ENCODE results near the gene ATP5F1D.

The ATP5F1D gene

DNA sequence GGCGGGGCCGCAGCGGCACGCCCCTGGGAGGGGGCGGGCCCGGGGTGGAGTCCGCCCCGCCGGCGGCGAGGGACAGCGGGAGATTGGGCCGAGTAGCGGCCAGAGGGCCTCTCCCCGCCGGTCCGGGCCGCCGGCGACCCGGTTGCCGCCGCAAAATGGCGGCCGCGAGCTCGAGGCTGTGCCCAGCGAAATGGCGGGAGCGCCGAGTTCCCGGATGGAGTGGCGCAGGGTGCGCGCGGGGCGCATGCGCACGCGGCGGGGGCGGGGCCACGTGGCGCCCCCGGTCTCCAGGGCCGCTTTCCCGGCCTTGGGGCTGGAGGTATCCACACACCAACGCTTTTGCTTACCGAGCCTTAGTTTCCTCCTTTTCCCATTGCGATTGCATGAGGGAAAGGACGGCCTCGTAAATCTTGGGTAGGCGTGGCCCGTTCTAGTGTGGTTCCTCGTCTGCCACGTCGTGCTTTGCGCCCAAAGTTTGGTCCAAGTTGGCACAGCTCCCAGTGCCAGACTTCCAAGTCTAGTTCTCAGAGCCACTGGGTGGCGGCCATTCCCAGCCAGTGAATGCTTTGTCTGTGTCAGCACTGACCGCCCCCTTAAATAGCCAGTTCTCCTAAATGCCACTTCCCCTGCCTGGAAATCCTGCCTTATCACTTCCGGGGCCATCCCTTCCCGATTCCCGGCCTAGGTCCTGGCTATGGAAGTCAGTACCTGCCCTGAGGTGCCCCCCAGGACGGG, 28.1 kb downstream of the ATP5F1D start:
- peak; percentile 84 for DNase-seq

DNA sequence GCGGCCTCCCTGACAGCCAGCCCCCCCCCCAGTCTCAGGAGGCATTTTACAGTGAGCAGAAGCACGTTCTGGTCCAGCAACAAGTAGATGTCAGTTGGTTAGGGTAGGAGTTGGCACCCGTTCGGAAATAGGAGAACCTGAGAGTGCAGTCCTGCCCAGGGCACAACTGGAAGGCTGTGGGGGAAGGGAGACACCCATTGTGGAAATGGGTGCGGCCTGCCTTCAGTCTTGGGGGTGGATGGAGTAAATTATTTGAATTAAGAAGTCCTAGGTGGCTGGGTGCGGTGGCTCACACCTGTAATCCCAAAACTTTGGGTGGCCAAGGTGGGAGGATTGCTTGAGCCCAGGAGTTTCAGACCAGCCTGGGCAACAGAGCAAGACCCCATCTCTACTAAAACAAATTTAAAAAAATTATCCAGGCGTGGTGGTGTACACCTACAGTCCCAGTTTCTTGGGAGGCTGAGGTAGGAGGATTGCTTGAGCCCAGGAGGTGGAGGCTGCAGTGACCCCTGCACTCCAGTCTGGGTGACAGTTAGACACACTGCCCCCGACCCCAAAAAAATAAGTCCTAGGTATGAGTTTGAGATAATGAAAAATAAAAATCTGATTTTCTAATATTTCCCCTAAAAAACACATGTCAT, 28.8 kb downstream of the ATP5F1D start:
- no peak for DNase-seq

DNA sequence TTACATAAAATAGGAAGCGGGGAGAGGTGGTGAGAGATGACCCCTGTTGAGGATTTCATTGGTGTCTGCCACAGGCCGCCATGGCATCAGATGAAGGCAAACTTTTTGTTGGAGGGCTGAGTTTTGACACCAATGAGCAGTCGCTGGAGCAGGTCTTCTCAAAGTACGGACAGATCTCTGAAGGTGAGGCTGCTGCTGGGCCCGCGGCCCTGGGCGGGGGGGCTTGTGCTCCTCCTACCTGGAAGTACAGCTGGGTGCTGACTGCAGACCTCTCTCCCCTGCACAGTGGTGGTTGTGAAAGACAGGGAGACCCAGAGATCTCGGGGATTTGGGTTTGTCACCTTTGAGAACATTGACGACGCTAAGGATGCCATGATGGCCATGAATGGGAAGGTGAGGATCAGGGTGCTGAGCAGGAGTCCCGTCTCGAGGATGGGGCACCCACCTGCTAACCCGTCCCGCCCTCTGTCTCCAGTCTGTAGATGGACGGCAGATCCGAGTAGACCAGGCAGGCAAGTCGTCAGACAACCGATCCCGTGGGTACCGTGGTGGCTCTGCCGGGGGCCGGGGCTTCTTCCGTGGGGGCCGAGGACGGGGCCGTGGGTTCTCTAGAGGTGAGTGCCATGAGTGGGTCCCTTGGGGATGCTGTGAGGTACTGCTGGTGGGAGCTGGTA, 29.4 kb downstream of the ATP5F1D start:
- DNase-seq, result no peak

DNA sequence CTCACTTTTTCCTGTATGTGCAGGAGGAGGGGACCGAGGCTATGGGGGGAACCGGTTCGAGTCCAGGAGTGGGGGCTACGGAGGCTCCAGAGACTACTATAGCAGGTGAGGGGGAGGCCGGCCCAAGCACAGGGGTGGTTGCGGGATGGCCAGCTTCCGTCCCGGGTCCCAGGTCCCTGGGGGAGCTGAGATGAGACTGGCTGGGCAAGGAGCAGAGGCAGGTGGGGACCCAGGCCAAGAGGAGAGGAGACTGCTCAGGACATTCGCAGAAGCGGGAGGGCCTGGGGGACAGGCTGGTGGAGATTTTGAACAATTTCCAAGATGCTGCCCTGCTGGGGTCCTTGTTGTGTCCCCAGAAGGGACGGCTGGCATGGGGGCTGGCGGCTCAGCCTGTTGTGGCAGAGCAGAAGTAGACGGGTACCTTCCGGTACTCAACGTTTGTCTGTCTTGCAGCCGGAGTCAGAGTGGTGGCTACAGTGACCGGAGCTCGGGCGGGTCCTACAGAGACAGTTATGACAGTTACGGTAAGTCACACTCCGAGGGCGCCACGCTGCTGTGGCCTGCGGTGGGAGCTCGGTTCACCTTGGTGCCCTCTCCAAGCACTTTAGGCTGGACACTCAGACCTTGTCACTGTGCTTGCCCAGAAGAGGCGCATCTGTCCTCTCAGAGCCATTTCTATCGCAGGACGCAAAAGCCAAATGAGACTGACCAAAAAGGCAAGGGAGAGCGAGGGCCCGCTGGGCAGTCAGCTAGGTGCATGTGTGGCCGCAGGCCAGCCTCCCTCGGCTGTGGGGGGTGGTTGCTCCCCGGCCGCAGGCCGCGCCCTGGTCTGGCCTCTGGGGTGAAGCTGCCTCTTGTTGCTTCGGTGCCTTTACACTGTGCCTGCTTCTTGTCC, 30.2 kb downstream of the ATP5F1D start:
- no peak for DNase-seq

DNA sequence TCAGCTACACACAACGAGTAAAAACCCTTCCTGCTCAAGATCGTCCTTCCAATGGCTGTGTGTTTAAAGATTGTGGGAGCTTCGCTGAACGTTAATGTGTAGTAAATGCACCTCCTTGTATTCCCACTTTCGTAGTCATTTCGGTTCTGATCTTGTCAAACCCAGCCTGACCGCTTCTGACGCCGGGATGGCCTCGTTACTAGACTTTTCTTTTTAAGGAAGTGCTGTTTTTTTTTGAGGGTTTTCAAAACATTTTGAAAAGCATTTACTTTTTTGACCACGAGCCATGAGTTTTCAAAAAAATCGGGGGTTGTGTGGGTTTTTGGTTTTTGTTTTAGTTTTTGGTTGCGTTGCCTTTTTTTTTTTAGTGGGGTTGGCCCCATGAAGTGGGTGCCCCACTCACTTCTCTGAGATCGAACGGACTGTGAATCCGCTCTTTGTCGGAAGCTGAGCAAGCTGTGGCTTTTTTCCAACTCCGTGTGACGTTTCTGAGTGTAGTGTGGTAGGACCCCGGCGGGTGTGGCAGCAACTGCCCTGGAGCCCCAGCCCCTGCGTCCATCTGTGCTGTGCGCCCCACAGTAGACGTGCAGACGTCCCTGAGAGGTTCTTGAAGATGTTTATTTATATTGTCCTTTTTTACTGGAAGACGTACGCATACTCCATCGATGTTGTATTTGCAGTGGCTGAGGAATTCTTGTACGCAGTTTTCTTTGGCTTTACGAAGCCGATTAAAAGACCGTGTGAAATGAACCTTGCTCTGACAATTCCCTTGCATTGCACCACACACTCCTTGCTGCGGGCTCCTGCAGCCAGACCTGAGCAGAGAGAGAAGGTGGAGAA, 31.1 kb downstream of the ATP5F1D start:
- DNase-seq, result no peak

DNA sequence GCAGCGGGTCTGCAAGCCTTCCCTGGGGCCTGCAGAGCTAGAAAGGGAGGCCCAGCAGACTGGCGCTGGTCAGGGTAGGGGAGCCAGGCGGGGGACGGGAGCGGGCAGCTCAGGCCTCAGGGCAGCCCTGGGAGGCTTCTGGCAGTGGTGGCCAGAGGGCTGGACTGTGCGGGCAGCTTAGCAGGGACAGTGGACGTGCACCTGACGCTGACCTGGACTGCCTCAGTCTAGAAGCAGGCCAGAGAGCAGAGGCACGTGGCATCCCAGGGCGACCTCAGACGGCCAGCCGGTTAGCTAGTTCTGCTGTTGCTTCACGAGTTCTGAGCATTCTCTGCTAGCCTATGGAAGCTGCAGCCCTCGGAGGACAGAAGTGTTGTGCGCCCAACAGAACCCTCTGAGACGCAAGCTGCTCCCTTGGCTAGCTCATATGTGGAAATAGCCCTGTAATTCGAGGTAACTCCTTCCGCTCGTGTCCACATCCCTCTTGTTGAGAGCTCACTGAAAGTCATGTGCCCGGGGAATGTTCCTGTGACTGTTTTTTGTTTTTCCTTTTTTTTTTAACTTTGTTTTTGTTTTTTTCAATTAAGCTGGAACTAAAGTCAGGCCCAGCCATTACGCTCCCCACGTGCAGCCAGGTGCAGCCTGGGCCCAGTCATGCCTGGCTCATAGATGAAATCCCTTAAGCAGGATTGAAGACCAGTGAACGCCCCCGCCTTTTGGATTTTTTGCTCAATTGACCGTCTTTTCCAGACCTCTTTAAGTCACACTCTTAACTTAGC, 31.9 kb downstream of the ATP5F1D start:
- DNase-seq, result no peak

DNA sequence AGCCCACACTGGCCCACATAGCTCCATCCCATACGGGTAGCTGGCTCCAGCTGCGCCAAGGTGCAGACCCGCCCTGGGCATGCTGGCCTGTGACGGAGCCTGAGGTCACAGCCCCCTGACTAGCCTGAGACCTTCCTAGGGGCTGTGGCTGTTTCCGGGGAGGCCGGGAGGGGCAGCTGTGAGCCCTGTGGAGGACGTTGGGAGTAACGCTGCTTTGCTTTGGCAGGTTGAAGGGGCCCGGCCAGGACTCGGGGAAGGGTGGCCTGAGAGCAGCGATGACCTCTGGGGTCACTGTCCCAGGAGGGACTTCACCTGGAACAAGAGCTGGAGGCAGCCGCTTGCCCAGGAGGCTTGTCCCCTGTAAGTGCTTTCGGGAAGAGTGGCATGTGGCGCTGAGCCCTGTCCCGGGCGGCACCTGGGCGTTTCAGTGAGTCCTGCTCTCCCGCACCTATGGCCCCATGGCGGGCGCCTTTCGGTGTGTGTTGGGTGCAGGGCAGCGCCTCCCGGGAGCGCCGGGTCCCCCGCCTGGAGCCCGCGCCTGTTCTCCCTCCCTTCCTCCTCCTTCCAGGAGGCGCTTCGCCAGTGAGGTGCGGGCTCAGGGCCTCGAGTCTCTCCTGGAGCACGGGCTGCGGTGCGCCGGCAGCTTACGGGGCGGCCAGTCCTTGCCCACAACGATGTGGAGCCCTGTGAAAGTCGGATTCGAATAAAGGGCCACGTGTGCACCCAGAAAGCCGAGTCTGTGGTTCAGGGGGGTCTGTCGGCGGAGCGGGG, 32.7 kb downstream of the ATP5F1D start:
- no peak for DNase-seq

DNA sequence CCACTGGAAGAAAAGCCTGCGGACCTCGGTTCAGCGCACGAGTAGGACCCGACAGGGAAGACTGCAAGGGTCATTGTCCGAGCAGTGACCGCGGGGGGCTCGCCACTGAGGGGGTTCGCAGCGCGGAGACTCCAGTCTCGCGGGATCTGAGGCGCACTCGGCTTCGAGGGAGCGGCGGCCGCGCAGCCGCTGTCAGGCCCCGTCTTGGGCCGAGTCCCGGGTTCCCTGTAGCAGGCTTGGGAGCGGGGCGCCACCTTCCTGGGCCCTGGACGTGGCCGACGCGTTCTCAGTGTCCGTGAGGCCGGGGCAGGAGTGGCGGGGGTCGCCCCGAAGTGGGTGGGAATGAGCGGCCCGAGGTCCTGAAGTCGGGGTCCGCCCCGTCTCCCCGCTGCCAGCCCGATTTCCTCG, 33.3 kb downstream of the ATP5F1D start:
- no peak for DNase-seq

DNA sequence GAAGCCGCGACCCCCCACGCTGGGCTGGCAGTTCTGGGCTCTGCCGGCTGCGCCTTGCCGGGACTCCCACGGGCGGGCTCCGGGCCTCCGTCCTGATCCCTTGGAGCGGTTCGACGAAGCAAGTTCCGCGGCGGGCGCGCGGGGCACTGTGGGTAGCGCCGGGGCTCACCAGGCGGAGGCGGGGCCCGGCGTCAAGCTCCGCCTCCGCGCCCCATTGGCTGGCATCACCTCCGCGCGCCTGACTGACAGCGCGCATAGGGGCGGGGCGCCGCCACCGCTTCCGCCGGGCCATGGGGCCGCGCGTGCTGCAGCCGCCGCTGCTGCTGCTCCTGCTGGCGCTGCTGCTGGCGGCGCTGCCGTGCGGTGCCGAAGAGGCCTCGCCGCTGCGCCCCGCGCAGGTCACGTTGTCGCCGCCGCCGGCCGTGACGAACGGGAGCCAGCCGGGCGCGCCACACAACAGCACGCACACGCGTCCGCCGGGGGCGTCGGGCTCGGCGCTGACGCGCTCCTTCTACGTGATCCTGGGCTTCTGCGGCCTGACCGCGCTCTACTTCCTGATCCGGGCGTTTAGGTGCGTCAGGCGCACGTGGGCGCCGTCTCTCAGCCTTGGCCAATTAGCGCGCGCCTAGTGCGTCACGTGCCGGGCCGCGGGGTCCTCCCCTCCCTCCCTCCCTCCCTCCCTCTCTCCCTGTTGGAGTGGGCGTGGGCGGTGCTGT, 33.9 kb downstream of the ATP5F1D start, which contains the start of gene FAM174C:
Gene FAM174C, plus strand, starts transcription at position 271 of the 716 bp plus-strand sequence. Its CDS starts 20 bp downstream, at position 291.
- peak; percentile 90 for DNase-seq

DNA sequence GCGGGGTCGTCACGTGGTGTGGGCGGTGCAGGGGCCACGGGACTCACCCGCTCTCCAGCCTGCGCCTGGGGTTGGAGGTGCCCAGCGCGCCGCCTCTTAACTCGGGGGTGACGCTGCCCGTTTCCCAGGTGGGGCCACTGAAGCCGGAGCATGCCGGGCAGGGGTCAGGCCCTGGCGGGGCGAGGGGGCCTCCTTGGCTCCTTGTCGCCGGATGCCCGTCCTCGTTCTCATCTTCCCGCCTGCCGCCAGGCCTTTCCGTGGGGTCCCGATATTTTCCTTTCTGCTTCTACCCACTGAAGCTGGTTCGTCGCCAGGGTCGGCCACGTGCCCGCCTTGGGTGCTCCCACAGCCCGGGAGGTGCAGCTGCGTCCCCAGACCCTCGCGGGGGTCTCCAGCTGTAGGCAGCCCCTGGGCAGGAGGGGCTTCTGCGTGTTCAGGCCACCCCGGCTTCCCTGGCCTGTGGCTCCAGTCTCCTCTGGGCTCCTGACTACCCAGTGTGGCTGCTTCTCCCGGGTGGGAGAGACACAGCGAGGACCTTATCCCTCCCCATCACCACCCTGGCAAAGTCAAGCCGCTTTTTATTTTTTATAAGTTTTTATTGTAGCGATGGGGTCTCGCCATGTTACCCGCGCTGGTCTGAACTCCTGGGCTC, 34.6 kb downstream of the ATP5F1D start:
- no peak for DNase-seq

DNA sequence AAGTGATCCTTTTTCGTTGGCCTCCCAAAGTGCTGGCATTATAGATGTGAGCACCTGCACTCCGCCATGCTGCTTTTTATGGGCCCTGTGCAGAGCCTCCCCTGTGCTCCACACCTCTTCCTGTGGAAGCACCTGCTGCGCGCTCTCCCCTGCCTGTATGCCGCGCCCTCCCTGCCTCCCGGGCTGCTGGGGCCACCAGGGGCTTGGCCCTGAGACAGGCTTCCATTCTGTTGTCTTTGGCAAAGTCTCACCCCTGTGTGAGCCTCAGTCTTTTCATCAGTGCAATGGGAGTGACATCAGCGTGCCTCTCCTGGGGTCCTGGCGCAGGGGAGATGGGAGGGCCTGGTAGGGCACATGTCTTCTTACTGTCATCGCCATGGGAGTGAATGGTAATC, 35.1 kb downstream of the ATP5F1D start:
- DNase-seq, result no peak

DNA sequence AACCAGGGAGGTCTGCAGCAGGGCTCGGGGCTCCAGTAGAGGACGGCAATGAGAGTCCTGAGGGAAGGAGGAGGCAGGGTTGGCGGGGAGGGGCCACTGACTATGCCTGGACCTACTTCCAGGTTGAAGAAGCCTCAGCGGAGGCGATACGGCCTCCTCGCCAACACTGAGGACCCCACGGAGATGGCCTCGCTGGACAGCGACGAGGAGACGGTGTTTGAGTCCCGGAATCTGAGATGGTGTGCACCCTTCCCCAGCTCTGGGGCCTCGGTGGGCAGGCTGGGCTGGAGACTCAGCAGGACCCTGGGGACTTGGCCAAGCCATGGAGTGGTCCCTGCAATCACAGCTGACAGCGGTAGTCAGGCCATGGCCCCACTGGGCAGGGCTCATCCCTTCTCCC, 35.5 kb downstream of the ATP5F1D start:
- DNase-seq, result no peak

DNA sequence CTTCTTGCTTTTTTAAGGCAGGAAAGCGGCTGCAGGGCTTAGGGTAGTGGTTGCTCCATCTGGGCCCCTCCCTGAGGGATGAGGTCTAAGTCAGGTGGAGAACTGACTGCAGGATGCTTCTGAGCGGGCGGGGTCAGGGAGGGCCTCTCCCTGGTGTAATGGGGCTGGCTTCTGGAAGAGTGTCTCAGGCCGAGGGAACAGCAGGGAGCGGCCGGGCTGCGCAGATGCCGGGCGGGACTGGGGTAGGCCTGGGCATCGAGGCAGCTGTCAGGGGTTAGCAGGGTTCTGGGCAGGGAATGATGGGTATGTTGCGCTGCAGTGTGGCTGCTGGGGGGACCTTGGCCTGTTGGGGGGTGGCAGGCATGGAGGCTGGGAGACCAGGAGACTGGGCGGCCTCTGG, 36.5 kb downstream of the ATP5F1D start:
- no peak for DNase-seq

DNA sequence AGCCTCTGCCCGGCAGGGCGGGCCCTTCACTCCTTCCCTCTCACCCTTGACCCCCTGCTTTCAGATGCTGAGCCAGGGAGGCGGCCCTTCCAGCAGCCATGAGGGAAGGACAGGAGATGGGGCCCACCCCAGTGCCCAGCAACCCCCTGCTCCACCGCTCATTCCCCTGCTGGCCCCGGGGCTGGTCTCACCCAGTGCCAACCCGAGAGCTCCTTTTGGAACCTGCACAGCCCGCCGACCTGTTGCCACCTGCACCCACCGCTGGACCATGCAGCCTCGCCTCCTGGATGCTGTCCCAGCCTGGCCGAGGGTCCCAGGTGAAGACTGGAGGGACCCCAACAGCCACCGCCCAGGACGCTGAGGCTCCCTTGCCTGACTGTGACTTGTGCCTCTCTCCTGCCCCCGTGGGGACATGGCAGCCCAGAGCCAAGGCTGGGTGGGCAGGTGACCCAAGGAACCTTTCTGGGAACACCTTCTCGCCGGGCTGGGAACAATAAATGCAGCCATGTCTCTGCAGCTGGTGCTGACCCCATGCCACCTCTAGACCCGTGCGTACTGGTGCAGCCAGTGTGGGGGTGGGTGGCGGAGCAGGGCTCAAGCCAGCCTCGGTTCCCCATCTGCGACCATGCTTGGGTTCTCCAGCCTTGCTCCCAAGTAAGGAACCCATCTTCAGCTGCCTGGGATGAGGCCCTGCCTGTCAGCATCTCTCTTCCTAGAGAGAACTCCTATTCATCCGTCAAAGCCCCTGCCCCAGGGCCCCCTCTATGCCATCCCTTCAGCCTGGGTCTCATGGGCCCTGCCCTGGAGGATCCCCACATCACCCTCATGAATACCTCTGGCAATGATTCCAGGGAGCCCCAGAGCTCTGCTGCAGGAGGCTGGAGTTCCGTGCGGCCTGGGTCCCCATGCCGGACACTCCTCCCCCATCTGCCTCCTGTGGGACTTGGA, 37.4 kb downstream of the ATP5F1D start:
- no peak for DNase-seq

DNA sequence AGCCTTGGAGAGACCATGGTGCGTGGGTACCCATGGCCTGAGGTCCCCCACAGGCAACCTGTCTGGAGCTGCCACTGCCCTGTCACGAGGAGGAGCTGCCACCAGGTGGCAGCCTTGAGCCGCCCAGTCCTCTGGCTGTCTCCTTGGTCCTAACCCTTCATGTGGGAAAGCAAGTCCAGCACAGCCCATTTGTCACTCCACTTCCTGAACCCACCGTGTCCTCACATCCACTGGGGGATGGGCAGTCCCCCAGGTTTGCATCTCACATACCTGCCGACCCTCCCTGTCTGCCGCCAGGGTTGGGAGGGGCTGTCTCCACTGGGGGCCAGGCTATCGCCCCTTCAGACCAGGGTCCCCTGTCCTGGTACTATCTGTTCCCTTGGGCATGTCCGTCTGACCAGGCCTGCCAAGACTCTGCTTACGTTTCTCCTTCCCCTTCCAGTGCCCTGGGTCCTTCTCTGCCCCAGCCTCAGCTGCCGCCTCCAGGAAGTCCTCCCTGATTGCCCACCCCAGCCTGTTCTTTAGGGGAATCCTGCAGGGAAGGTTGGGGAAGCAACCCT, 38.3 kb downstream of the ATP5F1D start:
- DNase-seq, result peak; percentile 74

DNA sequence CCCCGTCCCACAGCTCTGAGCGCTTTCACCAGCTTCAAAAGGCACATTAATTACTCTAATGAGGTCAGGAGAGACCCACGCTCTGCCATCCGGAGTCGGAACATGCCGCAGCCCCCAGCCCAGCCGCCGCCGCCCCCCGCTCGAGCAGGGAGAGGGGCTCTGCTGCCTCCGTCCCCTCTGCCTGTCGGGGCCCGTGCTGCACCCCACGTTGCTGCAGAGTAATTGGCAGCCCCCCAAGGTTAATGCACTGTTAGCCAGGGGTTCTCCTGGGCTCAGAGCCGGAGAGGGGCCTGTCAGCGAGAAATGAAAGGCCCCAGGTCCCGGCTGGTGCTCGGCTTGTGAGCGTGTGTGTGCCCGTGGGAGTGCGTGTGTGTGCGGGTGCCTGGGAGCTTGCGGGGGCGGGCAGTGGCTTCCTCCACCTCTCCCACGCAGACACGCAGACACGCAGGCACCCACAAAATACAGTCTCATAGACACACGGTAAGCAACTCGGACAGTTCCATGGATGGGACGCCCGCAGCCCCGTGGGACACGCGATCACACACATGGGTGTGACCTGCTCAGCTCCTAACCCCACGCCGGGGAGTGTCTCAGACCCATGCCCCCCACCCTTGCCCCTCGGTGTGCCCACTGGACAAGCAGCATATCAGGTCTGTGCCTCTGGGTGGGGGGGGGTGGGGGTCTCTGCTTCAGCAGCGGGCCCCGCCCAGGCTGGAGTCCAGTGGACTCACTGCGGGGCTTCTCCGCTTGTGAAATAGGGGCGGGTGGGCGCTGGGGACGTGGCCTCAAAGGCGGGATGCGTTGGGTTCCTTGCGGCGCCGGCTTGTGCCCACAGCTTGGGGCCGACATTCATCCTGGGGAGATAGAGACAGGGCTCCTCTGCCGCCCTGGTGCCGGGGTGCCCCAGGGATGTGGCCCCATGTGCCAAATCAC, 39.4 kb downstream of the ATP5F1D start:
- no peak for DNase-seq
